Measurements from ENCODE around the gene PPP6R1.

GRCh38 chr19:55253842-55254624 is 4.8 kb downstream of the PPP6R1 start:
- TF ChIP-seq POLR2A (IDR thresholded peaks at IDR 0.05) = no peak
- no peak for TF ChIP-seq CTCF (IDR thresholded peaks at IDR 0.05)

Measured in esophagus squamous epithelium (tissue), 4 donors.